HepG2 (cell line): Measurements from ENCODE around the gene FOXS1. TPM values are rescaled to one million over a fixed set of nuclear protein-coding genes. Genes with fewer than 3 reads are reported as not detected.

Experiments used
- ASH2L ChIP-seq: fragments of 300-600, 200-600 bp; sonication (generic); IDR thresholded peaks from 2 replicates; pipeline ENCODE4 v1.7.0; 2017; ENCODE audit warnings: low read depth, mild to moderate bottlenecking, moderate library complexity, mixed read lengths, low read length; ENCODE audit not compliant: insufficient read length
- CSRNP2 ChIP-seq: sonication (generic); formaldehyde crosslinking; conservative IDR thresholded peaks from 2 replicates; pipeline ENCODE4 v1.8.0; 2022; ENCODE audit warnings: low read depth, missing genetic modification reagents
- DNMT3B ChIP-seq: conservative IDR thresholded peaks from 2 replicates; pipeline ENCODE4 v1.6.1; 2016; ENCODE audit warnings: missing biosample characterization, control low read depth
- ELF4 ChIP-seq: sonication (generic); formaldehyde crosslinking; IDR thresholded peaks from 2 replicates; pipeline ENCODE4 v1.5.0; 2020; ENCODE audit warnings: missing genetic modification reagents, mild to moderate bottlenecking, moderate library complexity, borderline replicate concordance
- EZH2 ChIP-seq: conservative IDR thresholded peaks from 2 replicates; pipeline ENCODE4 v1.6.1; 2012; ENCODE audit warnings: mild to moderate bottlenecking, low read depth, low read length, moderate library complexity
- GATAD2A ChIP-seq: IDR thresholded peaks from 2 replicates; pipeline ENCODE4 v1.6.1; 2016
- MAF1 ChIP-seq: sonication (generic); formaldehyde crosslinking; IDR thresholded peaks from 2 replicates; pipeline ENCODE4 v1.5.0; 2020; ENCODE audit warnings: missing genetic modification reagents, borderline replicate concordance
- MAZ ChIP-seq, 2 experiments: sonication (generic) in 1 of 2; formaldehyde crosslinking in 1 of 2; IDR thresholded peaks; 2 replicates each; pipeline versions ENCODE4 v1.5.0 to v1.6.1; 2012 to 2020; ENCODE audit warnings: low read depth in 2 of 2, mild to moderate bottlenecking in 2 of 2, borderline replicate concordance in 1 of 2, improper control_type of control experiment in 1 of 2, low read length in 1 of 2, missing genetic modification reagents in 1 of 2, moderate library complexity in 1 of 2
- MLLT10 ChIP-seq: sonication (generic); formaldehyde crosslinking; IDR thresholded peaks from 2 replicates; pipeline ENCODE4 v1.4.0; 2020; ENCODE audit warnings: missing genetic modification reagents
- NCOA5 ChIP-seq: sonication (generic); formaldehyde crosslinking; IDR thresholded peaks from 2 replicates; pipeline ENCODE4 v1.4.0; 2020; ENCODE audit warnings: missing genetic modification reagents
- NR3C1 ChIP-seq: sonication (generic); formaldehyde crosslinking; IDR thresholded peaks from 2 replicates; pipeline ENCODE4 v1.4.0; 2020; ENCODE audit warnings: missing genetic modification reagents
- PAWR ChIP-seq: sonication (generic); formaldehyde crosslinking; IDR thresholded peaks from 2 replicates; pipeline ENCODE4 v1.4.0; 2020; ENCODE audit warnings: missing genetic modification reagents, mild to moderate bottlenecking, borderline replicate concordance
- PCBP1 ChIP-seq: fragments of 200-400 bp; formaldehyde crosslinking; IDR thresholded peaks from 2 replicates; pipeline ENCODE4 v1.6.1; 2017; ENCODE audit warnings: mild to moderate bottlenecking, low read depth, low read length, borderline replicate concordance
- RFX3 ChIP-seq: IDR thresholded peaks from 2 replicates; pipeline ENCODE4 v1.6.1; 2016; ENCODE audit warnings: missing biosample characterization, missing genetic modification reagents
- RFXAP ChIP-seq: sonication (generic); formaldehyde crosslinking; IDR thresholded peaks from 2 replicates; pipeline ENCODE4 v1.4.0; 2020; ENCODE audit warnings: missing genetic modification reagents, borderline replicate concordance
- SMAD9 ChIP-seq: sonication (generic); formaldehyde crosslinking; IDR thresholded peaks from 2 replicates; pipeline ENCODE4 v1.5.1; 2020; ENCODE audit warnings: mild to moderate bottlenecking, missing genetic modification reagents
- SRF ChIP-seq: IDR thresholded peaks from 2 replicates; pipeline ENCODE4 v1.6.1; 2011; ENCODE audit warnings: mild to moderate bottlenecking, low read depth, low read length, moderate library complexity
- TFE3 ChIP-seq: IDR thresholded peaks from 2 replicates; pipeline ENCODE4 v1.6.1; 2016
- ZNF136 ChIP-seq: sonication (generic); formaldehyde crosslinking; IDR thresholded peaks from 2 replicates; pipeline ENCODE4 v1.8.1; 2022; ENCODE audit warnings: low read depth, mild to moderate bottlenecking, moderate library complexity, missing genetic modification reagents
- ZNF256 ChIP-seq: sonication (generic); formaldehyde crosslinking; conservative IDR thresholded peaks from 2 replicates; pipeline ENCODE4 v1.4.0; 2020; ENCODE audit warnings: missing genetic modification reagents
- ZNF281 ChIP-seq: sonication (generic); formaldehyde crosslinking; IDR thresholded peaks from 2 replicates; pipeline ENCODE4 v1.4.0; 2020; ENCODE audit warnings: missing genetic modification reagents, borderline replicate concordance
- ZNF564 ChIP-seq: sonication (generic); formaldehyde crosslinking; IDR thresholded peaks from 2 replicates; pipeline ENCODE4 v1.8.1; 2023; ENCODE audit warnings: mild to moderate bottlenecking, missing genetic modification reagents
- ZNF572 ChIP-seq: sonication (generic); formaldehyde crosslinking; IDR thresholded peaks from 2 replicates; pipeline ENCODE4 v1.5.1; 2020; ENCODE audit warnings: mild to moderate bottlenecking, missing genetic modification reagents
- polyA plus RNA-seq, 8 experiments: library from polyadenylated mRNA; depleted of rRNA in 3 of 8; stranded (reverse) in 7 of 8; unstranded in 1 of 8; fragments of >200 nt; fragmentation: Illumina TruSeq in 4 of 8; extraction: Trizol in 4 of 8; gene quantifications; 2 replicates each; pipeline versions ENCODE4 v1.2.1 to v1.2.3, GENCODE V29; 2011 to 2016; ENCODE audit warnings: low read depth in 4 of 8, missing spikeins in 1 of 8, mixed read lengths in 1 of 8; ENCODE audit not compliant: insufficient read depth in 1 of 8
- total RNA-seq, 5 experiments: library from RNA; depleted of rRNA; stranded (reverse); fragments of >200 nt; fragmentation: Illumina TruSeq; extraction: Trizol; gene quantifications; 2 replicates each; pipeline ENCODE4 v1.2.3, GENCODE V29; 2016; ENCODE audit warnings: low read depth in 1 of 5

The FOXS1 gene
- total and polyA plus RNA-seq, 2 of the 13 experiments (the other 11 are each of a cell fraction or from before 2014, with no cell fraction given) = not detected

- TF ChIP-seq ASH2L (peak; percentile 72), GATAD2A (CRISPR knock-in tag) (peak; percentile 54), ELF4 (no peak), ZNF572 (CRISPR knock-in tag) (0 out of 2 replicates have a peak, but pooled peaks have one; percentile 2), RFX3 (CRISPR knock-in tag) (peak; percentile 100), ZNF256 (CRISPR knock-in tag) (no peak), NCOA5 (CRISPR knock-in tag) (no peak), ZNF136 (peak; percentile 38; the same call in 1 of the 2 replicates), SMAD9 (CRISPR knock-in tag) (no peak), DNMT3B (no peak), MAZ (IDR thresholded peaks at IDR 0.05; ENCODE audit: borderline replicate concordance, low read depth, low read length) (no peak), MAZ (CRISPR knock-in tag; IDR thresholded peaks at IDR 0.05; ENCODE audit: low read depth) (peak; percentile 75), NR3C1 (CRISPR knock-in tag) (no peak), PAWR (no peak), SRF (no peak), TFE3 (CRISPR knock-in tag) (peak; percentile 78), ZNF564 (no peak), EZH2 (no peak), ZNF281 (CRISPR knock-in tag) (no peak; the same call in 1 of the 2 replicates), MLLT10 (CRISPR knock-in tag) (no peak), RFXAP (peak; percentile 51; the same call in 1 of the 2 replicates), MAF1 (no peak), PCBP1 (no peak), CSRNP2 (CRISPR knock-in tag) (no peak)
Measured at GRCh38 chr20:31879143-31879987, 34.0 kb upstream of the FOXS1 start (continued).
